Stimulated activated CD8-positive, alpha-beta memory T cell treated with anti-CD3 and anti-CD28 coated beads, Interleukin-12 subunit alpha, Interleukin-12 subunit beta, amount 100 ng/mL, for 24 hours (primary cell): ENCODE data around the gene IL1A.

Experiments
- DNase-seq: peaks from one replicate; pipeline ENCODE4 v3.0.0-alpha.2; 2020; ENCODE audit errors: extremely low read depth

IL1A gene

DNA sequence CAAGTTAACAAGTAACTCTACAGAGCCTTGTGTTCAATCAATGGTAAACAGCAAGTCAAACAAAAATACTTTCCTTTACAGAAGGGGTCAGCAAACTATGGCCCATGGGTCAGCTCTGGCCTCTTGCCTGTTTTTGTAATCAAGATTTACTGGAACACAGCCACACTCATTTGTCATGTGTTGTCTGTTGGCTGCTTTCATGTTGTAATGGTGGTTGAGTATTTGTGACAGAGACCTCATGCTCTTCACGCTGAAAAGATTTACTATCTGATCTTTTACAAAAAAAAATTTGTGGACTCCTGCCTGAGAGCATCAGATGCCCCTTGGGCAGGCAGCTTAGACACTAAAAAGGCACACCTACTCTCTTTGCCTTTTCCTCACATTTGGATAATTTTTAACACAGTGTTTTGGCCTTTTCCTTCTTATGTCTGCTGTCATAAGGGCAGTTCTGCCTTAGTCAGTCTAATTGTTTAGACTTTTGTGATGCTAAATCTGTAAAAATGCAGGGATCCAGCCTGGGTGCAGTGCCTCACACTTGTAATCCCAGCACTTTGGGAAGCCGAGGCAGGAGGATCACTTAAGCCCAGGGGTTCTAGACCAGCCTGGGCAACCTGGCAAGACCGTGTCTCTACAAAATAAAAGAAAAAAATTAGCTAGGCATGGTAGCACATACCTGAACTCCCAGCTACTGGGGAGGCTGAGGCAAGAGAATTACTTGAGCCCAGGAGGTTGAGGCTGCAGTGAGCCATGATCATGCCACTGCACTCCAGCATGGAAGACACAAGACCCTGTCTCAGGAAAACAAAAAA lies 34.0 kb upstream of the IL1A start:
- no peak for DNase-seq

DNA sequence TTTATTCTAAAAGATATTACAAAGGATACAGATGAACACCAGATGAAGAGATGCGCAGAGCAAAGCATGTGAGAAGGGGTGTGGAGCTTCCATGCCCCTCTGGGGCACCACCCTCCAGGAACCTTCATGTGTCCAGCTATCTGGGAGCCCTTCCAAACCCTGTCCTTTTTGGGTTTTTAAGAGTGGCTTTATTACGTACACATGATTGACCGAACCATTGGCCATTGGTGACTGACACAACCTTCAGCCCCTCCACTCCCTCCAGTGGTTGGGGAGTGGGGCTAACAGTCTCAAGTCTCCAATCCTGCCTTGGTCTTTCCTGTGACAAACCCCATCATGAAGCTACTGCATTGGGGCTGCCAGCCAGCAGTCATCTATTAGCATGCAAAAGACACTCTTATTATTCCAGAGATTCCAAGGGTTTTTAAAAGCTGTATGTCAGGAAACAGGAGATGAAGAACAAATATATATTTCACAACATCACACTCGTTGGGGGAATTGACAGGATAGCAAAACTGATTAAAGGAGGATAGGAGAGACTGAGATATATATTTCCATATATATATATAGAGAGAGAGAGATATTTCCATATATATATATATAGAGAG lies 32.9 kb upstream of the IL1A start:
- DNase-seq, result no peak

DNA sequence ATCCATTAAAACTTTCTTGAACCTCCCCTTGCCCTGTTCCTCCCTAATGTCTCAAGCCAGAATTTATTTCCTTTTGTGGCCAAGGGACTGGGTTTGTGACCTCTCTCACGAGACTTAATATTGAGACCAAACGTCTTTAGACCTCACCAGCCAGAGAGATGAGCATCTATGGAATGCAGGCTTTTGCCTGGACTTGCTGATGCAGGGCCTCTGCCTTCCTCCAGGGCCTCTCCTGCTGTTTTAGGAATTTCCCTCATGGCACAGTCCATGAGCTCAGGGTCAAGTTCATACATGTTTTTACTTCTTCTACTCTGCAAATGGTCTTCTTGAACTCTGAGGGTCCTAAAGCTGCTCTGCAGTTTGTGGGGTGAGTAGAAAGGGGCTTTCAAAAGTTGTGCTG lies 30.0 kb upstream of the IL1A start:
- no peak for DNase-seq

DNA sequence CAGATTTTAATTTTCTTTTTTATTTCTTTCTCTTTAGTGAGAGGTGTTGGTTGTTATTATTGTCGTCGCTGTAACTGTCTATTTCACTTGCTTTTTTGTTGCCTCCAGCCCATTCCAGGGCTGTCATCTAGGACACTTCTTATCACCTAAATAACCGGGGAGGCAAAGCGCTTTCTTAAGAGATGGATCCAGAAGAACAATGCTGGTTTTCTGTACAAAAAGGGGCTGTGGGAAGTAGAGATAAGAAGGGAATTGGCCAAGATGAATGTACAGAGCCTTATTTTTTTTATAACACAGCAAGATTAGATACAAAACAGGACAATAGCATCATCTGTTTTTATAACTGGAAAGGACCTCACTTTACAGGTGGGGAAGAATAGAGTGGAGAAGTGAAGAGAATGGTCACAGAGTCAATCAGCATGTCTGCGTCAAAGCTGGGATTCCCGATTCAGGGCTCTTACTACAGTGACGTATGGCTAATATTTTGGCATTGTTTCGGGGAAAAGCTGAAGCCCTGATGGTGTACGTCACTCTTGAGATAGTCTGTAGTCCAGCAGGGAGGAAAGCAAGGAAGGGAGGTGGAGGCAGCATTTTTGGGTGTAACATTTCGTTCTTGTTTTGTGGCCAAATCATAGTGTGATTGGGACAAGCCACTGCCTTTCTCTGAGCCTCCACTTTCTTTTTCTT lies 29.1 kb upstream of the IL1A start:
- no peak for DNase-seq

DNA sequence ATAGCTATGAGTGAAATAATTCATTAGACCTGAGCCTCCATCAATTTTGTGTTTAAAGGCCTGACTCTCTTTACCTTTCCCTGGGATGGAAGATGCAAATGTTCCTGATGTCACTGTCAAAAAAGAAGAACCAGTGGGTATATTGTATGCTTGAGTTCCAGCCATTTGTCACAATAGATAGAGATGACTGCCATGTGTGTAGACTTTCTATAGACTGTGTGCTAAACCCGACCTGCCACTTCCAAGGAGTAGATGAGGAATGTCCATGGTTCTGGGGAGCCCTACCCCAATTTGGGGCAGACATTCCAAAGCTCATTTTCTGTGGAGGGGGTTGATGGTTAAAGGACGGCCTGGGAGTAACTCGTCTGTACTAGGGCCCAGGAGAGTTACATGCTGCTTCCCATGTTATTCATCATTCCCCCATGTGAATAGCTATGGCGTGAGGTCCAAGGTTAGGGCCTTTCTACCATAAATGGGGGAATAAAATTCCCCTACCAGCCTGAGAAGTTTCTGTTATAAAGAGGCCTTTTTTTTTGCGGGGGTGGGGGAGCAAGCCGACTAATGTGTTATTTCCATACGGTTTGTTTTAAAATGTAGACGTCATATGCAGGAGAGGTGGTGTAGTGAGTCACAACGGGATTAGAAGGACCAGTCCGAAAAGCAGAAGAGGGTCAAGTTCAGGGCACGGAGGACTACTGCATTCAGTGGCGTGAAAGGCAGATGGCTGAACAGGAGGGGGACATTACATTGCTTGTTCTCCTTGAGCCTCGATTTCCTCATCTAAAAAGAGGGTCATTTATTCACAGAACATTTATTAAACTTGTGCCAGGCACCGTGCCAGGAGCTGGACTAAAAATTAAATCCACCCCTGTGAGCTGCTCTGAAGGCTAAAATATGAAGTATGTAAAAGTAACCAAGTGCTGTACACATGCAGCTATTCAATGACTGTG lies 28.3 kb upstream of the IL1A start:
- no peak for DNase-seq

DNA sequence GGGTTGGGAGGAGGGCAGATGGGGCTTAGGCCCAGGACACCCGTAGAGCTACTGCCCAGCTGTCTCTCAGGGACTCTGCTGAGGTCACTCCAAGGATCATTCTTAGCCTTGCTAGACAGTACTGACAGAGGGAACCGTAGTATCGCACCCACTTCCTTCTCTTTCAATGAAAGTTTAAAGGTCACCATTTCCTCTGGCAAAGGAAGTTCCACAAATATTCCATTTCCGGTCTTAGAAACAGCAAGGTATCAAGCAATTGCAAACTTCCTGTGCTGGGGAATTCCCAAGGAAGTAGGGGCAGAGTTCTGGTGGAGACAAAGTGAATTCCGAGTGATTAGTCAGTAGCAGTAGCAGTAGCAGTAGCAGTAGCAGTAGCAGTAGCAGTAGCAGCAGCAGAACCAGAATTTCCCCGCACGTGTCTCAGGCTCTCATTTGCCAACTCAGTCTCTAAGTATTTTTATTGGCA lies 27.6 kb upstream of the IL1A start:
- no peak for DNase-seq

DNA sequence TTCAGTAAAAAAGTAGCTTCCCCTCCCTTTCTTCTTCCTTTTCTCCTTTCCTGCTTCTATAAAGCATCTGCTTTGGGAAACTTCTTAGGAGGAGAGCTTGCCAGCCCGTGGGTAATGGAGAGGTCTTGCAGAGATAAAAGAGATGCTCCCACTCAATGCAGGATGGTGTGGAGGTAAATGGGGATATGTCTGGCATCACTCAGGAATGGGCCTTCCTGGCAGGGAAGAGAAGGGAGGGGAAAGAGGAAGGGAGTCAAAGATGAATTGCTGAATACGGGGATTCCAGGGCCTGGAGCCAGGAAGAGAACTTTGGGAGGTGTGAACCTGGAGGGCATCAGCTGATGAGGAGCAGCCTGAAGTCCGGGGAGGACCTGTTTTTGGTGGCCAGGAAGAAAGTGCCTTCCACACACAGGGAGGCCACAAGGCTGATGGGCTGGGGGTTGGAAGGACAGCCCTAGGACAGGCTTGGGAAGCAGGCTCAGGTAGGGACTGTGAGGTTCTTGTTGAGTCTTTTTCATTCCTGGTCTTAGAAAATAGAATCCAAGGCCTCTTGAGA lies 27.1 kb upstream of the IL1A start:
- DNase-seq, result no peak

DNA sequence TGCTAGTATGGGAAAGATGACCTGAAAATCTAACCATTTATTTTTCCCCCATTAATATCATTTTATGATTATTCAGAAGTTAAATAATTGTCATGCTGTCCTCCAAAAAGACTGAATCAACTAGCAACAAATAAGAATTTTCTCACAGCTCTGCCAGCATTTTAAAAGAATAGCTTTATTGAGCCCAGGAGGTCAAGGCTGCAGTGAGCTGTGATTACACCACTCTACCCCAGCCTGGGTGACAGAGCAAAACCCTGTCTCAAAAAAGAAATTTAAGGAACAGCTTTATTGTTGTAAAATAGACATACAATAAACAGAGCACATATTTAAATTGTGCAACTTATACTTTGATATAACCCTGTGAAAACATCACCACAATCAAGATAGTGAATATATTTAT lies 24.8 kb upstream of the IL1A start:
- no peak for DNase-seq

DNA sequence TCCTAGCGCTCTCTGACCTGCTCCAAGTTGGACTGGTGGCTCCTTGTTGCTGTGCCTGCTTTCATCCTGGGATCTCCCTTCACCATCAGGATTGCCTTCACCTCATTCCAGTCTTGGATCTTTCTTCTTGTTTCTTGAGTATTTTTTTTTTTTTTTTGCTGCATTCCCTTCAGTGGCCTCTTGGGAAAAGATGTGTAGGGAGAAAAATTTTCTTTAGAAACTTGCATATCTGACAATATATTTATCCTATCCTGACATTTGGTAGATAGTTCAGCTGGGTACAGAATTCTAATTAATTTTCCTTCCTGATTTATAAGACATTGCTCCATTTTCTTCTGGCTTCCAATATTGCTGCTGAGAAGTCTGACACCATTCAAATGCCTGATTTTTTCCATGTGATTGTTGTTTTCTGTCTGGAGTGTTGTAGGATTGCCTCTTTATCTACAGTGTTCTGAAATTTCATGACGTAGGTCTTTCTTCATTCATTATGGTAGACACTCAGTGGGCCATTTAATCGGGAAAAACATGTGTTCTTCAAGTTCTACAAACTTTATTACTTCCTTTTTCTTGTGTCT lies 23.0 kb upstream of the IL1A start:
- DNase-seq, result no peak

DNA sequence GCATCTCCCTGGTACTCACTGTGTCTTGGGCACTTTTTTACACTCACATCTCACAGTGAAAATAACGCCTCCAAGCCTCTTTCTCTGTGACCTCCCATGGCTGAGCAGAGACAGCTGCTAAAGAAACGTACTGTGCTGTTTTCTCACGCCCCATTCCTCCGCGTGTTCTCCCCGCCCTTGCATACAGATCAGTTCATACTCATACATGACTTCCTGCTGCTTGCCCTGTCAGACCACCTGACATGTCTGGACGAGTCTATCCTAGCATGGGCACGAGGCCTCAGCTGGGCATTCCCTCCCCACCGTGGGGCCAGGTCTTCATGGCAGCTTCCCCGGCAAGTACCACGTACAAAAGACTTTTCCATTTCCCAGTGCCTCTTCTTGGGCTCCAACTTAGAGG lies 21.2 kb upstream of the IL1A start:
- no peak for DNase-seq

DNA sequence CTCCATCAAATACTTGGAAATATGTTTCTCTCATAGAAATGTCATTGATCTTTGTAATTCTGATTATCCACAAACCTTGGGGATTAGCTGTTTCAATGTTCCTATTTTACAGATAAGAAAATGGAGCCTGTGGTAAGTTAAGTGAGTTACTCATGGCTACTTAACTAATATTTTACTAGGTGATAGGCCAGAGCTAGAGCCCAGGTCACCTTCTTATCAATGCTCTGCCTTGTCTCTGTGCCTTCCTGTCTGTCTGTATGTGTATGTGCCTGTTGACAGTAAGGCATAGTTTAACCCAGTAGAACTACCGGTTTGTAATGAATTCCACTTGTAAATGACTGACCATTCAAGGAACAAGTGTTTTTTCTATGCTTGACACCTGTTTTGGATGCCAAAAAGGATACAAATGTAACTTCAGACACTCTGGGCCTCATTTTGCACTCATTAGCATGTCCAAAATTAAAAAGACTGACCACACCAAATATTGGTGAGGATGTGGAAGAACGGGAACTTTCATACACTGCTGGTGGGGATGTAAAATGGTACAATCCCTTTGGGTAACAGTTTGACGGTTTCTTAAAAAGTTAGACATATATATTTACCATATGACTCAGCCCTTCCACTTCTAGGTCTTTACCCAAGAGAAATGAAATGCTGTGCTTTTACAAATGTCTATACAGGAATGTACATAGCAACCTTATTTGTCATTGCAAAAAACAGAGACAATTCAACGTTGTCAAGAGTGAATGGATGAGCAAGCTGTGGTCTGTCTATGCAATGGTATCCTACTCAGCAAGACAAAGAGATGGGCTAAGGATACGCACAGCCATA lies 19.6 kb upstream of the IL1A start:
- no peak for DNase-seq

DNA sequence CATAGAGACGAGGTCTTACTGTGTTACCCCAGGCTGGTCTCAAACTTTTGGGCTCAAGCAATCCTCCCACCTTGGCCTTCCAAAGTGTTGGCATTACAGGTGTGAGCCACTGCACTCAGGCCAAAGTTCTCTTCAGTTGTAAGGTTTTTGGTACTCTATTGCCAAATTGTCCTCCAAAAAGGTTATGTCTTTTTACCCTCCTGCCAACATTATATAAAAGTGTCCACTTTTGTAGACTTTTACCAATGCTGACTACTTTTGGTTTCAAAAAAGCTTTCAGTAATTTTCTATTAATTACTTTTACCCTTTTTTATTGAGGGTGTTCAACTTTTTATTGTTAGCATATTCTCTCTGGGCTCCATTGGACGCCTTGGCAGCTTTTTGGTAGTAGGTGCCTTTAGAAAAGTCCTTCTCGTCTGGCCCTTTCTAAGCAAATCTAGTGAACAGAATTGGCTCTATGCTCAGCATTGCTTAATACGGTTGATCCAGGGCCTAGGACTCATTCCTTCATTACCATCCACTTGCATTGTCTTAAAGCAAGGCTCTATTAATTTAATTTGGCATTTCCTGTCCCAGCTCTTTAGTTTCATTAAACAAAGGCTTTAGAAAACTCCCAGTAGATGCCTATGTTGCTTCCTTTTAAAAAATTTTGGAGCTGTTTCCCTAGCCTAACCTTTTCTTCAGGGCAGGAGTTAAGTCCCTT lies 16.7 kb upstream of the IL1A start:
- DNase-seq, result no peak

DNA sequence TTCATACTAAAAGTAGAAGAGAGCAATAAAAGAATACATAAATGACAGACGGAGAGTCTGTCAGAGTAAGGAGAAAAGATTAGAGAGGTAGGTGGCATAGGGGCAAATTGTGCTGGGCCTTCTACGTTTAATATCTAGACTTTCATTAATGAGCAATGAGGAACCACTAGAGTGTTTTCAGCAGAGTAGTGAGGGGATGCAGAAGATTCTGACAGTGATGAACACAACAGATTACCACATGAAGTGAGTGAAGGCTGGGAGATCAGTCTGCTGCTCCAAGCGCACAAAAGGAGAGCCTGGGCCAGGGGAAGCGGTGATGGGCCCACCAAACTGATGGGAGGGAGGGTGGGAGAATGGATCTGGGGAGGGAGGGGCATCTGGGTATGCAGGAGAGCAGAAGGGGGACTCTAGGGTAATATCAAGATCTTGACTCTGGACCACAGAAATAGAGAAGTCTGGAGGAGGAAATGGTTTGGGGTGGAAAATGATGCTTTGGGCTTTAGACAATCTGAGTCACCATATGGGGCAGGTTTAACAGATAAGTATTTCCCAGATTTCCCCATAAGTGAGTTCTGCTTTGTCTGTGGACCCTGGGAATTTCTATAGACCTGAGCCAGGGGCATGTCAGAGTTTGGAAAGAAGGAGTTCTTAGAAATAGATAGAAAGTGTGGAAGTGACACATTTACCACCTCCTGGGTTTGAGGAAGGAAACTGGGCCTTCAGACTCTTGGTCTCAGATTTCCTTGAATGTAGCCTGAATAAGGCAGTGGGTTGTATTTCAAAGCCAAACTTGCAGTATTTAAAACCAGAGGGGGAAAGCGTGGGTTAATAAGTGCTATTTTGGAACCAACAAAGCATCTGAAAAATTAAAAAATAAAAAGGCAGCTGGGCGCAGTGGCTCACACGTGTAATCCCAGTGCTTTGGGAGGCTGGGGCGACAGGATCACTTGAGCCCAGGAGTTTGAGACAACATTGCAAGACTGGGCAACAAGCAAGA lies 15.0 kb upstream of the IL1A start:
- DNase-seq, result no peak

DNA sequence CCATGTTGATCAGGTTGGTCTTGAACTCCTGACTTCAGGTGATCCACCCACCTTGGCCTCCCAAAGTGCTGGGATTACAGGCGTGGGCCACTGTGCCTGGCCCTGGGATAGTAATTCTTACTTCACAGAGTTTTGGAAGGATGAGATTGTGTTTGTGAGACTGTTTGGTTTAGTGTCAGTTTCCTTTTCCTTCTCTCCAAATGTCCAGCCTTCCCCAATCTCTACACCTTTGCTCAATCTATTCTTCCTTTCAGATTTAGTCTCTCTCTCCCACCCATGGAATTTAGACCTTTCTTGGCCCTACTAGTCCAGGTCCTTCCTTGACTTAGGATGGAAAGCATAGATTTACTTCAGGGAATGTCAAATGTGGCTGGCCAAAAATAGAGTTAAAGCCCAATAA lies 12.2 kb upstream of the IL1A start:
- DNase-seq, result no peak

DNA sequence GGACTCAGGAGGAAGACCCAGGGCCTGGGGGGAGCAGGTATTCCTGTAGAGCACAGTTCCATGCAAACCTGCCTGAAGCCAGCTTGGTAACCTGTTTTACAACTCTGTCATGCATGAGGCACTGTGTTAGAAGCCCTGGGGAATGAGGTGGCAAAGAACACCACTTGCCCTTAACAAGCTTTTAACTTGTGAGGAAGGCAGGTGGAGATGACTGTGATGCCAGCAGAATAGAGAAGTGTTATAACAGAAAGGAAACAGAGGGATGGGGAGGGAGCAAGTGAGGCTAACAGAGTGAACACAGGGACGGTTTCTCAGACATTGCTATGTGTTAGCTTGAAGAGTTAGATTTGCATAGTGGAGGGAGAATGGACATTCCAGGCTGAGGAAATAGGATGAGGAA lies 11.5 kb upstream of the IL1A start:
- DNase-seq, result no peak

DNA sequence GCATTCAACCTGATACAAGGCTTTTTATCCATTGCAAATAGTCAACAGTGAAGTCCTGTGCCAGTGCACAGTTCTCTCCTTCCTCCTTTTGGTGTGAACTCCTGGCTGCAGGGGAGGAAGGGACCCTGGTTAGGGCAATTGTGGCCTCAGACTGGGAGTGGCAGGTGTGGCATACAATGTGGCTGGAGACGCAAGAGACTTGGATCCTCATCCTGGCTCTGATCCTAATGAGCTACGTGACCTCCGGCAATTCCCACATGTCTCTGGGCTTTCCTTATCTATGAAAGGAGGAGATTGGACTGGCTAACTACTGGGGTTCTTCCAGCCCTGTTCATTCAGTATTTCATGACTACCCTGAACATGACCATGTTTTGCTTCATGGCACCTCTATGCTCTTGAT lies 10.5 kb upstream of the IL1A start:
- no peak for DNase-seq

DNA sequence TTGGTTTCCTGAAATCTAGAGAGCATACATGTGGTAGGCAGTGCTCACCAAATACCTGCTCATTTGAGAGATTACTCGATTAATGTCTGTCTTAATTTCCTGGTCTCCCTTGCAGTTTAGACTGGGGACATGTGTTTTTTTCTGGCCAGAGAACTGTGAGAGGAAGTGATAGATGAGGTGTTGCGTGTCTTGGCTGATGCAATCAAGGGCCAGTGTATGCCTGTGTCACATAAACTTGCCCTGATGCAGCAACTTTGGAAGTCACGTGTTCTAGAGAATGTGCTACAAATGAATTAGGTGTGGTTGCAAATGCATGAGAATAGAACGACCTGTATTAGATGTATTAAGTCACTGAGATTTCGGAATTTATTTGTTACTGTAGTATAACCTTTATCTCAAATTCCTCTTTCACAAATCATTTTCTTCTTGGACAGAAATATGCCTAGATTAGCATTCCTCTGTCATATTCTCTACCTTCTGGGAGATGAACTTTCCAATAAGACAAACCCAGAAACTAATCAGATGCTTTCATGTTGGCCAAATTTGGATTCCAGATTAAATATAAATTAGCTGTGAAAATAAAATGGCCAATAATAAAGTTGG lies 9.9 kb upstream of the IL1A start:
- no peak for DNase-seq

DNA sequence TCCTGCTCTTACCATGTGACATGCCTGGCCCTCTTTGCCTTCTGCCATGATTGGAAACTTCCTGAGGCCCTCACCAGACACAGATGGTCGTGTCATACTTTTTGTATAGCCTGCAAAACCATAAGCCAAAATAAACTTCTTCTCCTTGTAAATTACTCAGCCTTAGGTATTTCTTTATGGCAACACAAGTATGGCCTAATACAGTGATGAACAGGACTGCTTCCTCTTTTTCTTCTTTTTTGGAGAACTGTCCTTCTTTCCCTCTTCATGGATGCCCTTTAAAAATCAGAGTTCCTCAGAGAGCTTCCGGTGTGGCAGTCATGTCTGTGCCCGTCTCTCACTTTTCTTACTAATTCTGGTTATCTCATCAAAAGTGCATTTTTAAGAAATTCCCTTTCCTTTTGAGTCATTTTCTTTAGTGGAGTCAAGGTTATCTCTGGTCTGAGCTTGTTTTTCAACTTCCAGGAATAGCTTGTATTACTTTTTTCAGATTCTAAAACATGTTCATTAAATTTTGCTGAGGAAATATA lies 9.2 kb upstream of the IL1A start:
- DNase-seq, result no peak
